Mesendoderm (in vitro differentiated cells): Measurements from ENCODE around the gene LDAH. TPM values are rescaled to one million over a fixed set of nuclear protein-coding genes. Genes with fewer than 3 reads are reported as not detected.
A peak's percentile ranks its signal among the peaks of the same experiment; 100 is the strongest.

Experiments
- DNase-seq: peaks from one replicate; pipeline ENCODE4 v3.0.0; 2013
- H2AK5ac ChIP-seq: 2 replicates; pipeline ENCODE4 v1.6.1; 2013; ENCODE audit warnings: low read length, inconsistent platforms
- H2BK120ac ChIP-seq: 2 replicates; pipeline ENCODE4 v1.6.1; 2013; ENCODE audit warnings: low read depth, mild to moderate bottlenecking, low read length, moderate library complexity, mixed read lengths
- H2BK15ac ChIP-seq: replicated peaks from 2 replicates; pipeline ENCODE4 v1.6.1; 2013; ENCODE audit warnings: low read depth, mild to moderate bottlenecking, moderate library complexity
- H2BK5ac ChIP-seq: 2 replicates; pipeline ENCODE4 v1.6.1; 2013; ENCODE audit warnings: low read length, inconsistent platforms
- H3K18ac ChIP-seq: 2 replicates; pipeline ENCODE4 v1.6.1; 2013; ENCODE audit warnings: mild to moderate bottlenecking, low read length, mixed read lengths
- H3K23ac ChIP-seq: one replicate; pipeline ENCODE4 v1.6.1; 2013; ENCODE audit warnings: low read length
- H3K27ac ChIP-seq: 2 replicates; pipeline ENCODE4 v1.5.1; 2013; ENCODE audit warnings: low read depth, mild to moderate bottlenecking, inconsistent platforms, low read length, moderate library complexity
- H3K27me3 ChIP-seq: 2 replicates; pipeline ENCODE4 v1.6.1; 2013; ENCODE audit warnings: low read length, control low read depth, mild to moderate bottlenecking, inconsistent platforms; ENCODE audit not compliant: insufficient read depth, poor library complexity
- H3K36me3 ChIP-seq: 2 replicates; pipeline ENCODE4 v1.6.1; 2013; ENCODE audit warnings: low read length, inconsistent platforms; ENCODE audit not compliant: control insufficient read depth, insufficient read depth
- H3K4ac ChIP-seq: one replicate; pipeline ENCODE4 v1.6.1; 2013; ENCODE audit warnings: low read depth, mild to moderate bottlenecking, low read length, moderate library complexity
- H3K4me1 ChIP-seq: 2 replicates; pipeline ENCODE4 v1.6.1; 2013; ENCODE audit warnings: low read depth, low read length, inconsistent platforms; ENCODE audit not compliant: control insufficient read depth
- H3K4me2 ChIP-seq: 2 replicates; pipeline ENCODE4 v1.6.1; 2013; ENCODE audit warnings: low read length
- H3K4me3 ChIP-seq: 2 replicates; pipeline ENCODE4 v1.5.1; 2013; ENCODE audit warnings: mild to moderate bottlenecking, low read length
- H3K56ac ChIP-seq: one replicate; pipeline ENCODE4 v1.6.1; 2013; ENCODE audit warnings: low read length
- H3K79me1 ChIP-seq: 2 replicates; pipeline ENCODE4 v1.6.1; 2013; ENCODE audit warnings: low read length, inconsistent platforms
- H3K79me2 ChIP-seq: 2 replicates; pipeline ENCODE4 v1.6.1; 2013; ENCODE audit warnings: mild to moderate bottlenecking, low read length; ENCODE audit not compliant: control insufficient read depth, insufficient read depth
- H3K9ac ChIP-seq: 2 replicates; pipeline ENCODE4 v1.6.1; 2013; ENCODE audit warnings: low read length, inconsistent platforms
- H4K5ac ChIP-seq: one replicate; pipeline ENCODE4 v1.6.1; 2013; ENCODE audit warnings: low read length
- H4K8ac ChIP-seq: one replicate; pipeline ENCODE4 v1.6.1; 2013; ENCODE audit warnings: low read depth, mild to moderate bottlenecking, control low read depth, low read length, moderate library complexity
- WGBS: extraction: QIAGEN DNeasy Blood & Tissue Kit; methylation state at CpG from one replicate; pipeline ENCODE4 v1.1.7; 2013; ENCODE audit warnings: low lambda C conversion rate, missing lambda C conversion rate; ENCODE audit not compliant: insufficient coverage; ENCODE audit errors: extremely low coverage; 5-methylcytosine and 5-hydroxymethylcytosine counted together
- polyA plus RNA-seq, 2 experiments: library from polyadenylated mRNA; stranded (reverse); fragments of 200-250 nt; gene quantifications; one replicate each; pipeline ENCODE4 v1.2.3, GENCODE V29; 2013

LDAH gene
- polyA plus RNA-seq (2013, experiment 1 of 2), result 18.0 TPM
- polyA plus RNA-seq (2013, experiment 2 of 2), result 18.9 TPM

DNA sequence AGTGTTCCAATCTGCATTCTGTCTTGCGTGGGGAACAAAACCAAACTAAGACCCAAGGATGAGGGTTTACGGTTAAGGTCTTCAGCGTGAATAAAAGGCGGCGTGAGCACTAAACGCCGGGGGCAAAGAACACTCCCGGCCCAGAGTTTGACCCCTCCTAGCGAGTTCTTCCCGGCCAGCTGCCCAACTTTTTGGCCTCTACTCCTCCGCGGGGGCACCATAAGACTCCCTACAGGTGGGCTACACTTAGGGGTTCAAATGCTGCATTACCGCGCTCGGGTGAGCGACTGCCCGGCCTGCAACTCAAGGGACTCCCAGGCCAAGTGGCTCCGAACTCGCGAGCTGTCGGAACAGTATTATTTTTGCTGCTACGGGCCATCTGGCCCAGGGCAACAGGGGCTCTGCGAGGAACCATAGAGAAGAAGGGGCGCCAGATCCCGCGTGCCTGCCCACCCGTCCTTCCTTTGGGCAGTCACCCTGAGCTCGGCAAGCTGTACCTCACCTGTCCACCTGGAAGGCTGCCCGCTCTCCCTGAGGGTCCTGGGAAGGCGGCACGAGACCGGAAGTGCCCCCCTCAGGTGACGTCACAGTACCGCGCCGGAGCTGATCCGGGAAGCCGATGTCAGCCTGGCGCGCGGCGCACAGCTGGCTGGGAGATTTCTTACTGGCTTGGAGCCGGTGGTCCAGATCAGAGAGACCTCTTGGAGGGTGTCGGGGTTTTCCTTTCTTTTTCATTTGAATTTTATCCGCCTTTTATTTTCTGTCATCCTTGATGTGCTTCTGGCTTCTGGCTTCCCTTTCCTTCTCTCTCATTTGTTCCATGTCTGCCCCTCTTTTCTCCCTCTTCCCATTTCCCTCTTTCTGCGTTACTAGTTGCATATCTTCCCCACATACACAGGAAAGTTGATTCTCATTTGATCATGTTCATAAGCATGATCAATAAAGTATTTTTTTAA lies at the start of gene LDAH:
Gene LDAH (minus strand): TSS at position 567 of the 956 bp plus-strand sequence. CDS start 21,638 bp downstream, outside the sequence.
- Histone ChIP-seq H3K4me2 (peak within 1 kb of the TSS; percentile 87), H2BK5ac (no peak within 1 kb of the TSS), H3K18ac (no peak within 1 kb of the TSS), H2BK15ac (no peak within 1 kb of the TSS), H3K4me1 (no peaks in the 10 kb centered on the region), H3K27me3 (no peaks in the 10 kb centered on the region), H2BK120ac (no peak within 1 kb of the TSS), H4K5ac (no peak within 1 kb of the TSS), H3K23ac (no peak within 1 kb of the TSS), H3K36me3 (no peaks in the 10 kb centered on the region), H4K8ac (no peak within 1 kb of the TSS), H3K9ac (peak within 1 kb of the TSS; percentile 83), H3K79me2 (peaks cover 7% of the 10 kb centered on the region), H3K27ac (peak within 1 kb of the TSS; percentile 1), H3K4me3 (peak within 1 kb of the TSS; percentile 98), H3K4ac (peak within 1 kb of the TSS; percentile 92), H2AK5ac (no peak within 1 kb of the TSS), H3K79me1 (peaks cover under 1% of the 10 kb centered on the region), H3K56ac (peak within 1 kb of the TSS; percentile 87)
- no CpG with 5 or more reads among the region's 46 CpGs for WGBS
- DNase-seq, result peak; percentile 95

DNA sequence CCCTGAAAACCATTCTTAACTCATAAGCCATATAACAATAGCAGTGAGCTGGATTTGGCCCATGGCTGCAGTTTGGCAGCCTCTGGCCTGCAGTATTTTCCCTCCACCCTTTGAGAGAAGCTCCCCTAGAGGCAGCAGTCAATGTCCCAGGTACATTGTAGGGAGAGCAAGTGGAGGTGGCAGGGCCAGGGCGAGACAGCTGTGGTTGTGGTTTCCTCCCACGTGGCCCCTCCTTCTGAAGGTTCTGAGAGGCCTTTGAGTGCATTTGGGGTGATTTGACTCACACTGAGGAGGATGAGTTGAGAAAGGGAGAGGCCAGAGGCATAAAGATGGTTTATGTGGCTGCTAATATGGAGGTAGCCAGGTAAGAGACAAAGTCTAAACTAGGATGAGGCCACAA lies 45.5 kb upstream of the LDAH start:
- no peak for DNase-seq

DNA sequence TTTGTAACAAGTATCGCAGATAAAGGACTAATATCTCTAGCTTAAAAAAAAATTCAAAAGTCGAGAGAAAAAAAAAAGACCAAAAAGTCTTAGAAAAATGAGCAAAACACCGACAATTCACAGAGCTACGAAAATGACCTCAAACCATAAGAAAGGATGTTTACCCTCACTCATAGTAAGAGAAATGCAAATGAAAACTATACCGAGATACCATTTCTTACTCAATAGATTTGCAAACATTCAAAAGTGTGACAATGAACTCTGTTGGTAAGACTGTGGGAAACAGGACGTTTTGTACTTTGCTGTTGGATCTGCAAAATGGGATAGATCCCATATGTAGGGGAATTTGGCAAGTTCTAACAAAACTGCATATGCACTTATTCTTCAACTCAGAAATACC lies 39.9 kb upstream of the LDAH start:
- H2BK15ac ChIP-seq, result no peak overlapping the region
- no CpG with 5 or more reads among the region's 6 CpGs for WGBS
- no peaks in the 10 kb centered on the region for H3K4me1 ChIP-seq
- no peak overlapping the region for H4K8ac ChIP-seq
- H3K4ac ChIP-seq, result no peak overlapping the region
- no peak for DNase-seq
- no peaks in the 10 kb centered on the region for H3K27me3 ChIP-seq
- H3K36me3 ChIP-seq, result no peaks in the 10 kb centered on the region
- no peak overlapping the region for H3K9ac ChIP-seq
- H3K79me1 ChIP-seq, result no peaks in the 10 kb centered on the region
- H3K27ac ChIP-seq, result no peak overlapping the region
- H3K18ac ChIP-seq, result no peak overlapping the region
- H3K56ac ChIP-seq, result no peak overlapping the region
- no peak overlapping the region for H3K23ac ChIP-seq
- H2AK5ac ChIP-seq, result no peak overlapping the region
- H3K4me2 ChIP-seq, result no peak overlapping the region
- no peak overlapping the region for H2BK120ac ChIP-seq
- no peak overlapping the region for H4K5ac ChIP-seq
- H3K4me3 ChIP-seq, result no peak overlapping the region
- no peak overlapping the region for H2BK5ac ChIP-seq
- H3K79me2 ChIP-seq, result no peaks in the 10 kb centered on the region

More for the DNA sequence above, 45.5 kb upstream of the LDAH start:
- Histone ChIP-seq H3K4me3 (no peak overlapping the region), H3K56ac (no peak overlapping the region), H3K27ac (no peak overlapping the region), H3K79me2 (no peaks in the 10 kb centered on the region), H3K36me3 (no peaks in the 10 kb centered on the region), H3K18ac (no peak overlapping the region), H2AK5ac (no peak overlapping the region), H3K79me1 (no peaks in the 10 kb centered on the region), H3K9ac (no peak overlapping the region), H3K4ac (no peak overlapping the region), H3K23ac (no peak overlapping the region), H2BK120ac (no peak overlapping the region), H2BK15ac (no peak overlapping the region), H4K8ac (no peak overlapping the region), H2BK5ac (no peak overlapping the region), H3K4me1 (no peaks in the 10 kb centered on the region), H3K27me3 (no peaks in the 10 kb centered on the region), H4K5ac (no peak overlapping the region), H3K4me2 (no peak overlapping the region)
- no CpG with 5 or more reads among the region's 2 CpGs for WGBS

DNA sequence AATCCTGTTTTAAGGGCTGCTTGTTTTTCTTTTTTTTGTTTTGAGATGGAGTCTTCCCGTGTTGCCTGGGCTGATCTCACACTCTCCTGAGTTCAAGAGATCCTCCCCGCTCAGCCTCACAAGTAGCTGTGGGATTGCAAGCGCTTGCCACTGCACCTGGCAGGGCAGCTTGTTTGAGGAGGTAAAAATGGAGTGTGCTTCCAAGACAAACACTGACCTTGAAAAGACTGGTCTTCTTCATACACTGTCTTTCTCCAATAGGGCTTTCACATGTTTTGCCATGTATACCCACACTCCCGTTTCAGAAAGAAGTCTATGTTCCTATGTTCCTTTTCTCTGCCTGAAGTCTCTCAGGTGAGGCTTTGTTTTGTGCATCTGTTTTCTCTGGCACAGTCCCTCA lies 32.6 kb upstream of the LDAH start:
- DNase-seq, result no peak
- no peak overlapping the region for H3K56ac ChIP-seq
- no peak overlapping the region for H3K18ac ChIP-seq
- H3K4ac ChIP-seq, result no peak overlapping the region
- no CpG with 5 or more reads among the region's 4 CpGs for WGBS
- H2AK5ac ChIP-seq, result no peak overlapping the region
- no peaks in the 10 kb centered on the region for H3K79me2 ChIP-seq
- H3K27ac ChIP-seq, result no peak overlapping the region
- no peaks in the 10 kb centered on the region for H3K36me3 ChIP-seq
- H3K79me1 ChIP-seq, result no peaks in the 10 kb centered on the region
- no peak overlapping the region for H4K8ac ChIP-seq
- no peak overlapping the region for H2BK5ac ChIP-seq
- no peaks in the 10 kb centered on the region for H3K4me1 ChIP-seq
- no peak overlapping the region for H3K4me2 ChIP-seq
- no peak overlapping the region for H2BK15ac ChIP-seq
- no peak overlapping the region for H3K23ac ChIP-seq
- no peak overlapping the region for H3K4me3 ChIP-seq
- H3K9ac ChIP-seq, result no peak overlapping the region
- H4K5ac ChIP-seq, result no peak overlapping the region
- H2BK120ac ChIP-seq, result no peak overlapping the region
- no peaks in the 10 kb centered on the region for H3K27me3 ChIP-seq

DNA sequence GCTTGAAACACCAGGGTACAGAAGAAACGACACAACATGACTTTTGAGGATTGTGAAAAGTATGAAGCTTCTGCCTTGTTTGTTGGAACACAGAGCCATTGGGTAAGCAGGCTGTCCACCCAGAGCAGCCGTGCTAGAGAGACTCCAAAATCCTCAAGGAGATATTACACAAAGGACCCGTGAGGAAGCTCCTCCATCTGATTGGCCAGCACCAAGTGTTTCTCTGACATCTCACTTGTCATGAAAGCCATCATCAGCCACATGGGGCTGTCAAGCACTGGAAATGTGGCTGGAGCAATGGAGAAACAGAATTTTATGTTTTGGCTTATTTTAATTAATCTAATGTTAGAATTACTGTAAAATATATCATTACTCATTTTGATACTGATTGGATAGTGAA lies 29.8 kb upstream of the LDAH start:
- H2BK120ac ChIP-seq, result no peak overlapping the region
- H2BK15ac ChIP-seq, result no peak overlapping the region
- no peaks in the 10 kb centered on the region for H3K27me3 ChIP-seq
- no peak overlapping the region for H3K18ac ChIP-seq
- H4K8ac ChIP-seq, result no peak overlapping the region
- H3K56ac ChIP-seq, result no peak overlapping the region
- H3K36me3 ChIP-seq, result no peaks in the 10 kb centered on the region
- no peak overlapping the region for H3K4me2 ChIP-seq
- H3K4me3 ChIP-seq, result no peak overlapping the region
- H3K4ac ChIP-seq, result no peak overlapping the region
- no peak overlapping the region for H4K5ac ChIP-seq
- no peaks in the 10 kb centered on the region for H3K79me1 ChIP-seq
- H3K23ac ChIP-seq, result no peak overlapping the region
- no peak for DNase-seq
- H2BK5ac ChIP-seq, result no peak overlapping the region
- H3K79me2 ChIP-seq, result no peaks in the 10 kb centered on the region
- no peak overlapping the region for H3K27ac ChIP-seq
- H2AK5ac ChIP-seq, result no peak overlapping the region
- H3K4me1 ChIP-seq, result no peaks in the 10 kb centered on the region
- no peak overlapping the region for H3K9ac ChIP-seq
- whole genome bisulfite sequencing, result no CpG with 5 or more reads among the region's 3 CpGs
